GM19324 (cell line): ENCODE data around the gene BABAM2.
"Not testable (repeated sequence)": the region's sequence is repeated elsewhere in the genome, so short reads cannot be mapped to it uniquely, and the experiment has no call there.

Experiments
- ATAC-seq: cut with Tn5 transposase; IDR thresholded peaks from one replicate; pipeline ENCODE4 v1.9.1; 2021; ENCODE audit warnings: mild to moderate bottlenecking, moderate library complexity; ENCODE audit not compliant: unreplicated experiment, low FRiP score

Gene BABAM2

DNA sequence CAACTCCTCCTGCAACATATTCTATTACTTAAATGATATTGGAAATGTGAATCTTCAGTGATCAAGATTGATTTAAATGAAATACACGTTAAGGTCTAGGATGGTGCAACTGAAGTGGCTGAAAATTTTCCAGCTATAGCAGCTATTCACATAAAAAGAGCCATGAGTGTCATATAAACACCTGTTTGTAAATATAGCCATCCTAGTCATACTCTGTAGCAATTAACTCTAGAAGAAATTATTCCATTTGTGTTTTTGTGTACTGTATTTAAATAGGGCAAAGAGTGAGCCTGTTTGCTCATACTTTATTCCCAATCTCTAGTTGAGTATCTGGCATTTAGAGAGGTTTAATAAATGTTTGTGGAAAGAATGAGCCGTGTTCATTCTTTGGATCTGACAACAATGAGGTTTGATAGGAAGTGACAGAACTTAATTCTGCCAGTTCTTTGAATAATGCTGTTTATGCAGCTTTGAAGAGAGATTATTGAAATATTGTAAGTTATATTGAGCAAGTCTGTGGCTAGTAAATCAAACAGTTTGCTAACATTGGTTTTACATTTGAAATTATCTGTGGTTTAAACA lies 49.7 kb downstream of the BABAM2 start:
- ATAC-seq = no peak

DNA sequence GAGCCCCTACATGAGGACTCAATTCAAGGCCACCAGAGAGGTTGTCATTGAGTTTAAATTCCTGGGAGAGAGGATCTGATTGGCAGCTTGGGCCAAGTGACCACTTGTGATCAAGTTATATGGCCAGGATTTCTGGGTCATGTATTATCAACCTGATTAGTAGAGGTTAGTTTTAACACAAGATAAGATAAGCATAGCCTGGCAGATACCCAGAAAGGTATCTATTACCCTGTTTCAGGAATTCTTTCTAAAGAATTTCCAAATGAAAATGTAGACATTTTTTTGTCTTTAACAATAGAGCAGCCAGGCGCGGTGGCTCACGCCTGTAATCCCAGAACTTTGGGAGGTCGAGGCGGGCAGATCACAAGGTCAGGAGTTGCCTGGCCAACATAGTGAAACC lies 50.5 kb downstream of the BABAM2 start:
- ATAC-seq = no peak

DNA sequence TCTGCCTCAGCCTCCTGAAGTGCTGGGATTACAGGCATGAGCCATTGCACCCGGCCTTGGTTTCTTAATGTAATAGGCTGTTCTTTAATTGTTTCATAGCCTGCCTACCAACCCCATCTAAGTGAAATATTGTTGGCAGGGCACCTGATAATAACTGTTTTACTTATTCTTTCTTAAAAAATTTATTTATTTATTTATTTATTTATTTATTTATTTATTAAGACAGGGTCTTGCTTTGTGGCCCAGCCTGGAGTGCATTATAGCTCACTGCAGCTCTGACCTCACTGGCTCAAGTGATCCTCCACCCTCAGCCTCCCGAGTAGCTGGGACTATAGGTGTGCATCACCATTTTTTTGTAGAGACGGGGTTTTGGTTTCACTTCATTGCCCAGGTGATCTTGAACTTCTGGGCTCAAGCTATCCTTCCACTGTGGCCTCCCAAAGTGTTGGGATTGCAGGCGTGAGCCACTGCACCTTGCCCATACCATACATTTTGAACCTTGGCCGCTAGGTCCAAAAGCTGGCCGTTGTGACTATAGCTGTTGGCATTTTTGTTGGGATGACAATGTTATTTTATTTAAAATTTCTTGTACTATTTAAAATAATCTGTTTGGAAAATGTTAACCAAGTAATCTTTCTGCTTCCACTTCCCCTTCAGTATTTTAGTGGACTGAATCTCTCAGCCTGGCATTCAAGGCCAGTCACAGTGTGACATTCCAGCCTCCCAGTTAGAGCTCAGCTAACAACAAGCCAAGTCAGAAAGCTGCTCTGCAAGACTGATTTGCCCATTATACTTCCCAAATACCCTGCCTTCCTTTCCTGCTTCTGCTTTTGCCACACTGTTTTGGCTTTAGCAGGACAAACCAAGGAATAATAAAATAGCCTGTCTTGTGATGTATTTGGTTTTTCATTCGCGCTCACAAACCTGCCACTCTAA lies 52.4 kb downstream of the BABAM2 start:
- no peak for ATAC-seq

DNA sequence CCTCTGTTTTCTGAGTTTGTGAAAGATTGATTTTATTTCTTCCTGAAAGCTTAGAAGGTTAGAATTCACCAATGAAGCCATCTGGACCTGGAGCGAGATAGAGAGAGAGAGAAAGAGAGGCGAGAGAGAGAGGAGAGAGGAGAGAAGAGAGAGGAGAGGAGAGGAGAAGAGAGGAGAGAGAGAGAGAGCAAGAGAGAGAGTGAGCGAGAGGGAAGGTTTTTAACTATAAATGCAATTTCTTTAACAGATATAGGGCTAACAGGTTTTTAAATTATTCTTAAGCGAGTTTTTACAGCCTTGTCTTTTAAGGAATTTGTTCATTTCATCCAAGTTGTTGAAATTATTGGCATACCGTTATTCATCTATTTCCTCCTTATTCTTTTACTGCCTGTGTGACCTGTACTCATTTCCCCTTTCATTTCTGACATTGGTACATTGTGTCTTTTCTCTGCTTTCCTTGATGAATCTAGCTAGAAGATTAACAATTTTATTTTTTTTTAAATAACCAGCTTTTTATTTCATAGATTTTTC lies 56.1 kb downstream of the BABAM2 start:
- ATAC-seq = no peak

DNA sequence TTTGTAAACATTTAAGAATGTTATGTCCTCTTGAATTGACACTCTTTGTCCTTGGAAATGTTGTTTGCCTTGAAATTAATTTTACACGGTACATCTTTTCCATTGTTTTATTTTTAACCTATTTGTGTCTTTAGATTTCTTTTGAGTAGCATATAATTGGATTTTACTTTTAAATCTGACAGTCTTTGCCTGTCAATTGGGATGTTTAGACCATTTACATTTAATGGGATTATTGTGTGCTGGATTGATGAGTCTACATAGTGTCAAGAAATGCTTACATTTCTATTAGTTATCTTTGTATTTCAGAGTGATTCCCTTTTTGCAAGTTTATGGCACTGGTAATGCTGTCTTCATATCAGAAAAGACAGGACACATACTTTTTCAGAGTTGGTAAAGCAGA lies 61.5 kb downstream of the BABAM2 start:
- no peak for ATAC-seq

DNA sequence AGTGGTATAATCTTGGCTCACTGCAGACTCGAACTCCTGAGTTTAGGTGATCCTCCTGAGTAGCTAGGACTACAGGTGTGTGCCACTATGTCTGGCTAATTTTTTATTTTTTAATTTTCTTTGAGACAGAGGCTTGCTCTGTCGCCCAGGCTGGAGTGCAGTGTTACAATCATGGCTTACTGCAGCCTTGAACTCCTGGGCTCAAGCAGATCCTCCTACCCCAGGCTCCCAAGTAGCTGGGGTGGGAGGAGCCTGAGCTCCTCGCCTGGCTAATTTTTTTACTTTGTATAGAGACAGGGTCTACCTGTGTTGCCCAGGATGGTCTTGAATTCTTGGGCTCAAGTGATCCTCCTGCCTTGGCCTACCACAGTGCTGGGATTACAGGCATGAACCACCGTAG lies 62.5 kb downstream of the BABAM2 start:
- ATAC-seq = no peak

DNA sequence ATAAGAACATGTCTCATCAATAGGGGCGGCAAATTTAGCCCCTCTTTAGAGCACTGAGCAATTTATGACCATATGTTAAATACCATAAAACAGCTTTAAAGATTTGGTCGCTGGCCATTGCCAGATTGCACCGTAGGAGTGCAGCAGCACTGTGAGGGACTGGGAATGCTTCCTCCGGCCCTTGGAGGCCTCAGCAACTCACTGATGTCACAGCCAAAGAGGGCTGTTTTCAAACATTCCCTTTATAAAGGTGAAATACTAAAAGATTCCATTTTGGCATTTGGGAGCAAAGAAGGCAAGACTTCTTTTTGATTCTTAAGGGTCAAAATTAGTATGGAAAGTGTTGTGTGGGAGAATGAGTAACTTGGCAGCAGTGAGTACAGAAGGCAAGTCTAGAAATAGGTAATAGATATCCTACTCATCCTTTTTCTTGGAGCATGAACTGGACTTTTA lies 63.7 kb downstream of the BABAM2 start:
- ATAC-seq = no peak

DNA sequence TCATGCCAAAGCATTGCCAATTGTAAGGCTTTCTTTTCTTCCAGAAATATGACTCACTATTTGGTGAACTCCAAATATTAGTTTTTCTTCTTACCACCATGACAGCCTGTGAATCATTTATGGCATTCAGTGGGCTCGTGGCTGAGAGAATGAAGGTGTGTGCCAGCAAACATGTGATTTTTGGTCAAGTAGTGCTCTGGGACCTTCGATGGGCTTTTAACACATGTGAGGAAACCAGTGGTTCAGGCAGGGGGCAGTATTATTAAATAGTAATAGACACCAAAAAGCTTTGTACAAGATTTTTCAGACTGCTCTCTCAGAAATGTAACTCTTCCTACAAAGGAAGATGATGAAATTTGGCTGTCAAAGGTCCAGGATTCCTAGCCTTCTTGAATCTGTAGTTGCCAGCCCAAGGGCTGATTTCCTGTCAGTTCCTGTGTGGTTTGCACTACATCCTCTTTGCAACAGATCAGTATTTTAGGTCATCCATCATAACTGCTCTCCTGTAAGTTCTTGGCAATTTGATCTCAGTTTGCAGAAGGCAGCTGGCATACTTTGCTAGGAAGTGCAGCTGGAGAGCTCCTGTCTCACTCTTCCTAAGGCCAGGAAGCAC lies 64.3 kb downstream of the BABAM2 start:
- ATAC-seq = no peak

DNA sequence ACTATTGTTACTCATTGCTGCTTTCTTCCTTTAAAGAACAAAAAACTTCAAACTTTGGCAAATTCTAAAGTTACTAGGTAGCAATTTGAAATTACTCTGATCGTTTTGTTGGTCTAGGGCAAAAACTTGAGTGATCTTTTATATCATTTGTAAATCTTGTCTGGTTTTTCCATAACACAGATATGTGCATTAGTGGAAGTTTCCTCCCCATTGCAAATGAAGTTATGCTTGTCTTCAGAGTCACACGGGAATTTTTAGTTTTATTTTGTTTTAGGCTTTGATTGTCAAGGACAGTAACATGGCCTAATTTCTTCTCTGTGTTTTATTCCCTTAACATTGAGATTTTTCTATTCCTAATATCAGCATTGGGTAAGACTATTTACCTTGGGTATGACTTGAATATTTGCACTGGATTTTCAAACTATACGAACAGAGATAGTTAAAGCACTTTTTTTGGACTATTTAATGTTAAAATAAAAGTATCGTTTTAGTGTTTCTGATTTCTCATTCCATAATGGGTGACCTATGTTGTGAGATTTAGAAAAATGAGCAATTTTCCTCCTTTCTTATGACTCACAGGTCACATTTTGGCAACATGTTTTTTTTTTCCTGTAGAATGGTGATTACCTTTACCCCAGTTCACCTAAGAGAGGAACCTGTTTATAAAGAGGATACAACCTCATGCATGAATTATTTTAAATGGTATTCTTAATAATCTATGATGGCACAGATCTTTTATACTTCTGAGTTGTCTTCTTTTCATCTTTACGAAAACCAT lies 65.0 kb downstream of the BABAM2 start:
- ATAC-seq = no peak

DNA sequence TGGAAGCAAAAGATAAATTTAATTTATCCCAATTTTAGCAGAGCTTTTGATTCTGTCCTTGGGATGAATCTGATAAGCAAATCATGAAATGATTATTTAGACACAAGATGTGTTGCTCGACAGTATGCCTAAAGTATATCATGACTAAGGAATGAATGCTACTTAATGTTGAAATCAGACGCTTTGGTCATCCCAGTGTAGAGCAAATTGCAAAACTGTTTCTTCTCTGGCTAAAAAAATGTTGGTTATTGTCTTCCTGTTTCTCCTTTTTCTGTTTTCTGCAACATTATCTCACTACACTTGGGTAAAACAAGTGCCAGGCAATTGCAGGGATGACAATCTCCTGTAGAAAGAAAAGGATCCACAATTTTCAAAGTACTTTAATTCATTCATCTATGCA lies 66.4 kb downstream of the BABAM2 start:
- no peak for ATAC-seq

DNA sequence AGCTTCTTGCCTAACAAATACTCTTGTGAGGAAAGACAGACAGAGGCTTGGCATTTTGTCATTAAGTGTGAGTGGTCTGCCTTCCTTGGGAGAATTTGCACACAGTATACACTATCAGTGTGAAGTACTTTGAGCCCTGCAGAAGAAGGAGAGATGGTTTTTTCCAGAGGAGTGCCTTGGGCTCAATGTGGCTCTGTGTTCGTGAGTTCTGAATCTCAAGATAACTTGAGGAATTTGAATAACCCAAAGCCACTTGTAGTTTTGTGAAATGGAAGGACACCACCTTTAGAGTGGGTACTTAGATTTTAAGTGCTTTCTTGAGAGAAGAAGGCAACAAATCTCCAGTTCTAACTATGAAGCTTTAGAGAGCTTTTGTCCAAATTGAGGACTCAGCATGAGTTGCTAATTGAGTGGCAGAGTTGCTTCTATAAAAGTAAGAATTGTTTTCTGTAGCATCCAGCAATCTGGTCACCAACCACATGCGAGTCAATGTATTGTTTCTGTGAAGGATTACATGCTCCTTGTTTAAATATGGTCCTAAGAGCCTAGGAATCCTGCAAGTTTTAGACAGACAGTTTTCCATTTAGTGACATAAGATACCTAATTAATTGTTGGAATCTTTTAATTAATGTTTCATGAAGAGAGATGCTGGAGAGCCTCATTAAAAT lies 68.3 kb downstream of the BABAM2 start:
- ATAC-seq = no peak

DNA sequence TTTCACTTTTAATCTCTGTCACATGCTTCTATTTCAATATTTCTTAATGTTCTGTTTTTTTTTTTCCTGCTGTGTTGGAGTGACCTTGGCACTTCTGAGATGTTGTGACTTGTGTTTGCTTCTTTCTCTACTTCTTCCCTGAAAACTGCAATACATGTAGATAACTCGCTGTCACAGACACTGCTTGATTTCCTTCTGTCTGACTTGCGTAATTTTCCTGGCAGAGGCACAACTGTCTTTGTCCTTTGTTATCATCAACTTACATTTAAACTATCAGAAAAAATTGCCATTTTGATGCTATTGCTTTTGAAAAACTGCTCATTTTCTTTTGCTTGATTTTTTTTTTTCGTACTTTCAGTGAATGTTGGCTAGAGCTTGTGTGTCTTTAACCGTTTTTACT lies 69.0 kb downstream of the BABAM2 start:
- no peak for ATAC-seq

DNA sequence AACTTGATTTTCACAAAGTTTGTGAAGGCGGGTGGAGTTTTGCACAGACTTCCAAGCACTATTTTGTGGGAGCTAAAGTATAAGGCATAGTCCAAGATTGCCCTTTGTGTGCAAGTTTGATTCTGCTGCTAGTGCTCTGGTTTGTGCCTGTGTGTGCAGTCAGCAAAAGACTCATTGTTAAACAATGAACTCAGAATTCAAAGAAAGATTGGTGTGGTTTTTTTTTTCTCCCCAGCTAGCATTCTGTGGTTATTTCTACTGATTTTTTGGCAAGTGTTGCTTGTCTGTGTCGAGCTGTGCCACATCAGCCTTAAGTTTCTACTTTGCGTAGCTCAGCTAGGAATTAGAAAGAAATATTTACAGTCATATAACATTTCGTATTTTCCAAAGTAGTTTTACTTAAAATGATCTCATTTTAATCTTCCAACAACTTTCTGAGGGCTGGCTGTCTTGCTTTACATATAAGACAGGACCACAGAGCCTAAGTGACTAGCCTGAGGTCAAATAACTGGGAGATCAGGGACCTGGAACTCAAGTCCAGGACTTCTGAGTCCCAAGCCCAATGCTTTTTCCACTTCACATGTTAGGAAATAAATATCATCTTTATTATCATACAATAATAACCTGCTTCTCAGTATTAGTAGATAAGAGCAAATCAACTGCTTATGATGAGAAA lies 69.8 kb downstream of the BABAM2 start:
- no peak for ATAC-seq

DNA sequence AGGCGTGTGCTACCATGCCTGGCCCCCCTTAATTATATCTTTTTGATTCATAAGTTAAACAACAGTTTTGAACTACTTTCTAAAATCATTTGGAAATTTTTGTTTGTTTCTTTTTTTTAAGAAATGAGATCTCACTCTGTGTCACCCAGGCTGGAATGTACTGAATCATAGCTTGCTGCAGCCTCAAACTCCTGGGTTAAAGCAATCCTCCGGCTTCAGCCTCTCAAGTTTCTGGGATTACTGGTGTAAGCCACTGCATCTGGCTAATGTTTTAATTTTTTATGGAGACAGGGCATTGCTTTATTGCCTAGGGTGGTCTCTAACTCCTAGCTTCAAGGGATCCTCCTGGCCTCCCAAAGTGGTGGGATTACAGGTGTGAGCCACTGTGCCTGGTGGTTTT lies 71.5 kb downstream of the BABAM2 start:
- no peak for ATAC-seq

DNA sequence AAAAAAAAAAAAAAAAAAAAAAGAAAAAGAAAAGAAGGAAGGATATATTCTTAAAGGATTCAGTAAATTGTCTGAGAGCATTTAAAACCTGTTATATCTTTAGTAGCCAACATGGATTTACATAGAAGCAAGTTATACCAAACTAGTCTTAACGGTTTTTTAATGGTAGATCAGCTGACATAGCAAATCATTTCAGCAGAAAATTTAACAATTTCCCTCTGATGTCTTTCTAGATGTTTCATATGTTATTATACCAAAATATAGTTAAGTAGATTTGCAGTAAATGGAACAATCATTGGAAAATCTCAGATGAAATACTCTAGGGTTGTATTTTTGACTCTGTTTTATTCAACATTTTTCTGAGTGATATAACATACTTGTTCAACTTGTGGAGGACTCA lies 72.9 kb downstream of the BABAM2 start:
- ATAC-seq = no peak

DNA sequence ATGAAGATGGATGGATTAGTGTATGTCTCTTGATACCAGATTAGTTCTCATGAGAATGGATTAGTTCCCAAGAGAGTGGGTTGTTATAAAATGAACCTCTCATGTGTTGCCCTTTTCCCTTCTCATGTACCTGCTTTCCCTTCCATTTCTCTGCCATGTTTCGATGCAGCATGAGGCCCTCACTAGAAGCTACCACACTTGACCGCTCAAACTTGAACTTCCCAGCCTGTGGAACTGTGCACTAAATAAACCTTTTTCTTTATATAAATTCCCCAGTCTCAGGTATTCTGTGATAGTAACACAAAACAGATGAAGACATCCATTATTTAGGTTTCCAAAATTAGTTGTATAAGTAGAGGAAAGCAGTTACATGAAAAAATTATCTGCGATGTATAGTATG lies 73.5 kb downstream of the BABAM2 start:
- no peak for ATAC-seq

DNA sequence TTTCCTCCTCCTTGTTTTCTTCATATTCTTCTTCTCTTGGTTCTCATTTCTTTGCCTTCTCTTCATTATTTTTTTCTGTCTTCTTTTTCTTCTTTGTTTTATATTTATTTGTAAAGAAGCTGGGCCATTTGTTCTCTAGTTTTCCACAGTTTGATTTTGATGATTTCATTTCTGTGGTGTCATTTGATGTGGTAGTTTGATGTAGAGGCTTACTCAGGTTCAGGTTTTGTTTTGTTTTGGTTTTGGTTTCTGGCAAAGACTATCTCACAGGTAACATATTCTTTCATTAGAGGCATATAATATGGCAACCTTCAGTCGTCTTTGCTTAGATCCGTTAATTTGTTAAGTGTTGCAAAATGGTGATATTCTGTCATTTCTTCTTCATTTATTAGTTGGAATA lies 75.3 kb downstream of the BABAM2 start:
- no peak for ATAC-seq

DNA sequence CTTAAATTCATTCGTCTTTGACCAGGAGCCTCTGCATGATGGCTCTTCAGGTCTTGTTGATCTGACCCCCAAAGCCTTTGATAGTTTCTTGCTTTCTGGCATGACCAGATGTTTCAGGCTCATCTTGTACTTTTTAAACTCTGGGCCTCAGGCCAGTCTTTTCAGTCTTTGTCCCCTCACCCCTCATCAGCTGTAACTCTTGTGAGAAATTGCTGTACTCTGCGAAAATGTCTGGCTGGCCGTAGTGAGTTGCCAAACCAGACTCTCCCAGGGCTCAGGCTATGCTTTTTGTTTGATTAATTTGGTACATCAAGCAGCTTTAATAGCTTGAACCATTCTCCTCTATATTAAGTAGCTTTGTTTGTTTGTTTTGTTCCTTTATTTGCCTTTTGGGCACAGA lies 75.9 kb downstream of the BABAM2 start:
- no peak for ATAC-seq

DNA sequence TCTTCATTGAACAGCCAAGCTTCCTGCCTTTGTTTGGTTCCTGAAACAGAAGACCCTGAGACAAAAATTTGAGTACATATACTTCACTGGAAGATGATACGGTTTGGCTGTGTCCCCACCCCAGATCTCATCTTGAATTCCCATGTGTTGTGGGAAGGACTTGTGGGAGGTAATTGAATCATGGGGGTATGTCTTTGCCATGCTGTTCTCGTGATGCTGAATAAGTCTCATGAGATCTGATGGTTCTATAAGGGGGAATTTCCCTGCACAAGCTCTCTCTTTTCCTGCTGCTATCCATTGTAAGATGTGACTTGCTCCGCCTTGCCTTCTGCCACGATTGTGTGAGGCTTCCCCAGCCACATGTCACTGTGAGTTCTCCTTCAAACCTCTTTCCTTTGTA lies 76.5 kb downstream of the BABAM2 start:
- no peak for ATAC-seq

DNA sequence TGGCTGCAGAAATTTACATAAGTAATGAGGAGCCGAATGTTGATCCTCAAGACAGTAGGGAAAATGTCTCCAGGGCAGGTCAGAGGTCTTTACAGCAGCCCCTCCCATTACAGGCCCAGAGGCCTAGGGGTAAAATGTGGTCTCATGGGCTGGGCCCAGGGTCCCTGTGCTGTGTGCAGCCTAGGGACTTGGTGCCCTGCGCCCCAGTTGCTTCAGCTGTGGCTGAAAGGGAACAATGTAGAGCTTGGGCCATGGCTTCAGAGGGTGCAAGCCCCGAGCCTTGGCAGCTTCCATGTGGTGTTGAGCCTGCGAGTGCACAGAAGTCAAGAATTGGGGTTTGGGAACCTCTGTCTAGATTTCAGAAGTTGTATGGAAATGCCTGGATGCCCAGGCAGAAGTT lies 77.5 kb downstream of the BABAM2 start:
- not testable (repeated sequence) for ATAC-seq
